ENCODE results near the gene GAS7.

GAS7 gene

GRCh38 chr17:10171581-10171981 is 26.8 kb downstream of the GAS7 start:
- Histone ChIP-seq H3K4ac (ENCODE audit: low read depth, low read length) (peak overlapping the region; percentile 15), H3K36me3 (ENCODE audit: control insufficient read depth in 1 of 2, insufficient read depth in 2 of 2, low read length in 2 of 2) (no peaks in the 10 kb centered on the region), H4K8ac (ENCODE audit: low read depth, low read length) (no peak overlapping the region), H3K4me1 (ENCODE audit: control insufficient read depth in 1 of 2, insufficient read depth in 2 of 2, low read length in 2 of 2) (peaks cover 11 to 20% of the 10 kb centered on the region in 2 experiments), H3K27ac (ENCODE audit: low read depth, low read length) (no peak overlapping the region), H3K9me3 (ENCODE audit: insufficient read depth, low read depth, low read length) (no peaks in the 10 kb centered on the region), H3K79me2 (ENCODE audit: control insufficient read depth, insufficient read depth, low read length, poor library complexity) (peaks cover 2% of the 10 kb centered on the region), H2BK12ac (ENCODE audit: low read length) (no peak overlapping the region), H3K27me3 (ENCODE audit: insufficient read depth, low read length) (no peaks in the 10 kb centered on the region), H3K79me1 (ENCODE audit: low read length) (peaks cover 6% of the 10 kb centered on the region), H4K12ac (ENCODE audit: low read depth, low read length) (no peak overlapping the region), H2BK5ac (ENCODE audit: low read depth, low read length, poor library complexity) (no peak overlapping the region), H3K4me2 (ENCODE audit: low read length) (no peak overlapping the region), H2BK120ac (ENCODE audit: insufficient read depth, low read length, poor library complexity) (no peak overlapping the region), H3K4me3 (ENCODE audit: low read depth, low read length) (no peak overlapping the region), H3K9ac (ENCODE audit: low read length) (no peak overlapping the region), H3K14ac (ENCODE audit: low read length) (no peak overlapping the region), H3K18ac (ENCODE audit: low read length) (no peak overlapping the region), H4K91ac (ENCODE audit: low read depth, low read length) (no peak overlapping the region), H2AFZ (ENCODE audit: insufficient read depth, low read length, poor library complexity) (no peak overlapping the region), H3K23ac (ENCODE audit: low read length) (no peak overlapping the region), H2AK5ac (ENCODE audit: low read length) (no peak overlapping the region)
- no CpG with 5 or more reads among the region's 6 CpGs for WGBS (ENCODE audit: extremely low coverage, insufficient coverage, insufficient read length)
- peak; percentile 55 to 89 for DNase-seq

DNA sequence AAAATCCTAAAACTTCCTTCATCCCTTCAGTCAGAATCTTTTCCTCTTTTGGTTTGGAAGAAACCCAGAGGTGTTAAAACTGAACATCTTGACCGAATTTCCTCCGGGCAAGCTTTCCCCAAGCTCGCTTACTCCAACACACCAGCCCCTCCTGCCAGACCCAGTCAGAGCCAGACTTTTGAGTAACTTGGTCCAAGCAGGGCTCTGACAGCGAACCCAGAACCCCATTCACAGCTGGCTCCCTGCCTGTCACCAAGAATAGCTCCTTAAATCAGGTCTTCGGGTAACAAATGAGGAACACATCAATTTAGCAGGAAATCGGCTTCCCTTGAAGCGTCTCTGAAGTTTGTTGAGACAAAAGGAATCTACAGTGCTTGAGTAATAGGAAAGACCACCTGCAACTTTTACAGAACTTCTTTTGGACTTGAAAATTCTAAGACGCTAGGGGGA is 27.3 kb downstream of the GAS7 start:
- Histone ChIP-seq H3K23ac (ENCODE audit: low read length) (no peak overlapping the region), H3K4me3 (ENCODE audit: low read depth, low read length) (no peak overlapping the region), H2AFZ (ENCODE audit: insufficient read depth, low read length, poor library complexity) (no peak overlapping the region), H3K4me1 (ENCODE audit: control insufficient read depth in 1 of 2, insufficient read depth in 2 of 2, low read length in 2 of 2) (peaks cover 11 to 15% of the 10 kb centered on the region in 2 experiments), H4K91ac (ENCODE audit: low read depth, low read length) (no peak overlapping the region), H2AK5ac (ENCODE audit: low read length) (peak overlapping the region; percentile 56), H3K27me3 (ENCODE audit: insufficient read depth, low read length) (no peaks in the 10 kb centered on the region), H3K4me2 (ENCODE audit: low read length) (no peak overlapping the region), H4K12ac (ENCODE audit: low read depth, low read length) (no peak overlapping the region), H3K27ac (ENCODE audit: low read depth, low read length) (no peak overlapping the region), H2BK120ac (ENCODE audit: insufficient read depth, low read length, poor library complexity) (peak overlapping the region; percentile 23), H3K18ac (ENCODE audit: low read length) (peak overlapping the region; percentile 33), H3K4ac (ENCODE audit: low read depth, low read length) (peak overlapping the region; percentile 12), H3K79me2 (ENCODE audit: control insufficient read depth, insufficient read depth, low read length, poor library complexity) (peaks cover 2% of the 10 kb centered on the region), H3K36me3 (ENCODE audit: control insufficient read depth in 1 of 2, insufficient read depth in 2 of 2, low read length in 2 of 2) (no peaks in the 10 kb centered on the region), H2BK12ac (ENCODE audit: low read length) (no peak overlapping the region), H3K14ac (ENCODE audit: low read length) (no peak overlapping the region), H3K9ac (ENCODE audit: low read length) (no peak overlapping the region), H3K79me1 (ENCODE audit: low read length) (peaks cover 6% of the 10 kb centered on the region), H3K9me3 (ENCODE audit: insufficient read depth, low read depth, low read length) (no peaks in the 10 kb centered on the region), H2BK5ac (ENCODE audit: low read depth, low read length, poor library complexity) (no peak overlapping the region), H4K8ac (ENCODE audit: low read depth, low read length) (no peak overlapping the region)
- DNase-seq = no peak
- no CpG with 5 or more reads among the region's 8 CpGs for WGBS (ENCODE audit: extremely low coverage, insufficient coverage, insufficient read length)

DNA sequence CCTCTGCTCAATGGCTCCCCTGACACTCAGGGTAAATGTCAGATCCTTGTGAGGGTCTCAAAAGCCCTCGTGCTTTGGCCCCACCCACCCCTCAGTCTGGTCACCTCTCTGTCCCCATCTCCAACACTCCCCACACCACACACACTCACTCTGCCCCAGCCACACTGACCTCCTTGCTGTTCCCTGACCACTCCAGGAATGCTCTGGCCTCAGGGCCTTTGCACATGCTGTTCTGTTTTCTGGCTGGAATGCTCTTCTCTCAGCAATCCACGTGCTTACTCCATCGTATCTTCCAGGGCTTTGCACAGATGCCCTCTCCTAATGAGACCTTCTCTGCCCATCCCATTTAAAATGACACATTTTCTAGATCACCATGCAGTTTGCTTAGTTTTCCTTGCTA is 28.2 kb downstream of the GAS7 start:
- Histone ChIP-seq H3K4me1 (ENCODE audit: control insufficient read depth in 1 of 2, insufficient read depth in 2 of 2, low read length in 2 of 2) (peaks cover 11 to 12% of the 10 kb centered on the region in 2 experiments), H3K79me2 (ENCODE audit: control insufficient read depth, insufficient read depth, low read length, poor library complexity) (no peaks in the 10 kb centered on the region), H3K18ac (ENCODE audit: low read length) (no peak overlapping the region), H2BK120ac (ENCODE audit: insufficient read depth, low read length, poor library complexity) (no peak overlapping the region), H4K8ac (ENCODE audit: low read depth, low read length) (no peak overlapping the region), H3K79me1 (ENCODE audit: low read length) (peaks cover 1% of the 10 kb centered on the region), H3K9me3 (ENCODE audit: insufficient read depth, low read depth, low read length) (no peaks in the 10 kb centered on the region), H3K36me3 (ENCODE audit: control insufficient read depth in 1 of 2, insufficient read depth in 2 of 2, low read length in 2 of 2) (no peaks in the 10 kb centered on the region), H2AK5ac (ENCODE audit: low read length) (no peak overlapping the region), H4K12ac (ENCODE audit: low read depth, low read length) (no peak overlapping the region), H2AFZ (ENCODE audit: insufficient read depth, low read length, poor library complexity) (no peak overlapping the region), H2BK5ac (ENCODE audit: low read depth, low read length, poor library complexity) (no peak overlapping the region), H3K23ac (ENCODE audit: low read length) (no peak overlapping the region), H2BK12ac (ENCODE audit: low read length) (no peak overlapping the region), H3K4me3 (ENCODE audit: low read depth, low read length) (no peak overlapping the region), H3K4ac (ENCODE audit: low read depth, low read length) (no peak overlapping the region), H4K91ac (ENCODE audit: low read depth, low read length) (no peak overlapping the region), H3K27me3 (ENCODE audit: insufficient read depth, low read length) (no peaks in the 10 kb centered on the region), H3K4me2 (ENCODE audit: low read length) (no peak overlapping the region), H3K14ac (ENCODE audit: low read length) (no peak overlapping the region), H3K9ac (ENCODE audit: low read length) (no peak overlapping the region), H3K27ac (ENCODE audit: low read depth, low read length) (no peak overlapping the region)
- DNase-seq = peak; percentile 73 to 75
- no CpG with 5 or more reads among the region's 3 CpGs for WGBS (ENCODE audit: extremely low coverage, insufficient coverage, insufficient read length)

- no peak overlapping the region for H2AK5ac ChIP-seq (ENCODE audit: low read length)
- no CpG with 5 or more reads among the region's 4 CpGs for WGBS (ENCODE audit: extremely low coverage, insufficient coverage, insufficient read length)
- no peak overlapping the region for H3K4me2 ChIP-seq (ENCODE audit: low read length)
Measured at GRCh38 chr17:10169290-10169689, 29.1 kb downstream of the GAS7 start.

More at GRCh38 chr17:10169290-10169689, 29.1 kb downstream of the GAS7 start:
- H4K12ac ChIP-seq (ENCODE audit: low read depth, low read length) = no peak overlapping the region
- H3K4ac ChIP-seq (ENCODE audit: low read depth, low read length) = no peak overlapping the region
- H4K8ac ChIP-seq (ENCODE audit: low read depth, low read length) = no peak overlapping the region
- H3K4me3 ChIP-seq (ENCODE audit: low read depth, low read length) = no peak overlapping the region
- peaks cover 3% of the 10 kb centered on the region for H3K79me1 ChIP-seq (ENCODE audit: low read length)
- no peak overlapping the region for H2AFZ ChIP-seq (ENCODE audit: insufficient read depth, low read length, poor library complexity)
- no peaks in the 10 kb centered on the region for H3K27me3 ChIP-seq (ENCODE audit: insufficient read depth, low read length)
- no peak overlapping the region for H3K9ac ChIP-seq (ENCODE audit: low read length)
- H2BK5ac ChIP-seq (ENCODE audit: low read depth, low read length, poor library complexity) = no peak overlapping the region
- no peaks in the 10 kb centered on the region for H3K79me2 ChIP-seq (ENCODE audit: control insufficient read depth, insufficient read depth, low read length, poor library complexity)
- no peak overlapping the region for H2BK12ac ChIP-seq (ENCODE audit: low read length)
- H4K91ac ChIP-seq (ENCODE audit: low read depth, low read length) = no peak overlapping the region
- no peaks in the 10 kb centered on the region for H3K36me3 ChIP-seq (ENCODE audit: control insufficient read depth in 1 of 2, insufficient read depth in 2 of 2, low read length in 2 of 2)
- no peaks in the 10 kb centered on the region for H3K9me3 ChIP-seq (ENCODE audit: insufficient read depth, low read depth, low read length)
- H3K27ac ChIP-seq (ENCODE audit: low read depth, low read length) = no peak overlapping the region
- peak; percentile 83 to 84 for DNase-seq
- H3K23ac ChIP-seq (ENCODE audit: low read length) = no peak overlapping the region
- H3K4me1 ChIP-seq (ENCODE audit: control insufficient read depth in 1 of 2, insufficient read depth in 2 of 2, low read length in 2 of 2) = peaks cover 13 to 15% of the 10 kb centered on the region in 2 experiments
- no peak overlapping the region for H2BK120ac ChIP-seq (ENCODE audit: insufficient read depth, low read length, poor library complexity)
- H3K14ac ChIP-seq (ENCODE audit: low read length) = no peak overlapping the region
- H3K18ac ChIP-seq (ENCODE audit: low read length) = no peak overlapping the region

All from trophoblast cell (in vitro differentiated cells and primary cell).